ENCODE results near the gene FTO. TPM values are rescaled to one million over a fixed set of nuclear protein-coding genes. Genes with fewer than 3 reads are reported as not detected.

FTO gene
- polyA plus RNA-seq, 2 of the 4 experiments (the other 2 are of a cell fraction), result 48.7 to 101 TPM

GRCh38 chr16:54169112-54169511, 465.2 kb downstream of the FTO start (continued):
- TF ChIP-seq CHD2 (IDR thresholded peaks at IDR 0.05; ENCODE audit: low read length, partially characterized antibody), result no peak
- TF ChIP-seq HEYL (CRISPR knock-in tag; IDR thresholded peaks at IDR 0.05), result no peak
- TF ChIP-seq ESRRA (IDR thresholded peaks at IDR 0.05; ENCODE audit: borderline replicate concordance, low read length), result no peak
- TF ChIP-seq JUNB (IDR thresholded peaks at IDR 0.05), result no peak
- no peak for TF ChIP-seq HOXB5 (CRISPR knock-in tag; IDR thresholded peaks at IDR 0.05)

DNA sequence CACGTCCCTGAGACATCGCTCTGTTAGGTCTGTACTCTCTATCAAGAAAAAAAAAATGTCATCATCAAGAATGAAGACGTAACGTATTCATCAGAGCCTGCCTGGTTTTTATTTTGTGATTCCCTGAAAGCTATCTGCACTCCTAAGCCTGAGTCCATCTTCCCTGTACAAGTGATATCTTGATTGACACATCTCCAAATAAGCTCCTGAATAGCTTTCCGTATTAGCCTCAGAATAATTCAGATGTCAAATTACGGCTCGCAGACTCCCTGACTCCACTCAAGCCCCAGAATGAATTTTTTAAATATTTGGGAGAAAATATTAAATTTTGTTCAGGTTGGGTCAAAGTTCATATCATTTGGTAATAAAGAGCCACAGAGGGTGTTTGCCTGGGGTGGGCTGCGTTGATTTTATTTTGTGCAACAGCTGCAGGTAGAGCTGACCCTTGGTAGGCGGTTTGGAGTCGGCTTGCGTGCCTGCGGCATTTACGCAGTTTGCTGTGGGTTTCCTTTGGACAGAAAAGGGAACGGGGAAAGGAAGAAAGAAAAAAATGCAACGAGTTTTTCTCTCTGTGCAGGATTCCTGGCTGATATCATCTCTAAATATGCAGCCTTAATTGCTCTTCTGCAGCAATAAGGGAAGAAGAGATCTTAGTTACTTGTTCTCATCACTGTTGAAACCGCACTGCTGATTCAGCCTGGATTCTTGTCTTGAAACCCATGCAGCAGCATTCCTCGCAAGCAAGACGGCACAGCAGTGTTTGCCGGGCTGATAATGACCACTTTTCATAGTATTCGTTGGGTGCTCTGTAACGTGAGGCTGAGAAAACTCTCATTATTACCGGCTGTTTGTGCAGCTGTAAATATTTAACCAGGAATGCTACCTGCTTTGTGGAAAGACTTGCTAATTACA, 467.9 kb downstream of the FTO start:
- TF ChIP-seq EP300 (IDR thresholded peaks at IDR 0.05) (no peak), MAZ (IDR thresholded peaks at IDR 0.05; ENCODE audit: borderline replicate concordance, low read depth, low read length) (no peak), POLR2A (IDR thresholded peaks at IDR 0.05; ENCODE audit: low read length) (no peak), TP53 (CRISPR knock-in tag; IDR thresholded peaks at IDR 0.05) (no peak), ZNF302 (CRISPR knock-in tag; IDR thresholded peaks at IDR 0.05) (no peak), FOSB (CRISPR knock-in tag; IDR thresholded peaks at IDR 0.05) (no peak), FOXS1 (CRISPR knock-in tag; IDR thresholded peaks at IDR 0.05) (no peak), CBX8 (IDR thresholded peaks at IDR 0.05) (no peak), POLR2AphosphoS2 (conservative IDR thresholded peaks at IDR 0.05; ENCODE audit: low read length) (no peak), BCL3 (IDR thresholded peaks at IDR 0.05) (no peak), PBX3 (IDR thresholded peaks at IDR 0.05) (no peak), HDAC2 (IDR thresholded peaks at IDR 0.05) (no peak), JUNB (IDR thresholded peaks at IDR 0.05) (no peak), RCOR1 (IDR thresholded peaks at IDR 0.05; ENCODE audit: low read depth, low read length) (no peak), TFCP2L1 (CRISPR knock-in tag; IDR thresholded peaks at IDR 0.05) (no peak), NPAS2 (CRISPR knock-in tag; IDR thresholded peaks at IDR 0.05; ENCODE audit: borderline replicate concordance) (no peak)
- TF ChIP-seq, protein P1, sequence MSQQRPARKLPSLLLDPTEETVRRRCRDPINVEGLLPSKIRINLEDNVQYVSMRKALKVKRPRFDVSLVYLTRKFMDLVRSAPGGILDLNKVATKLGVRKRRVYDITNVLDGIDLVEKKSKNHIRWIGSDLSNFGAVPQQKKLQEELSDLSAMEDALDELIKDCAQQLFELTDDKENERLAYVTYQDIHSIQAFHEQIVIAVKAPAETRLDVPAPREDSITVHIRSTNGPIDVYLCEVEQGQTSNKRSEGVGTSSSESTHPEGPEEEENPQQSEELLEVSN (IDR thresholded peaks at IDR 0.05; ENCODE audit: borderline replicate concordance, low read depth), result no peak
- TF ChIP-seq, protein P2, sequence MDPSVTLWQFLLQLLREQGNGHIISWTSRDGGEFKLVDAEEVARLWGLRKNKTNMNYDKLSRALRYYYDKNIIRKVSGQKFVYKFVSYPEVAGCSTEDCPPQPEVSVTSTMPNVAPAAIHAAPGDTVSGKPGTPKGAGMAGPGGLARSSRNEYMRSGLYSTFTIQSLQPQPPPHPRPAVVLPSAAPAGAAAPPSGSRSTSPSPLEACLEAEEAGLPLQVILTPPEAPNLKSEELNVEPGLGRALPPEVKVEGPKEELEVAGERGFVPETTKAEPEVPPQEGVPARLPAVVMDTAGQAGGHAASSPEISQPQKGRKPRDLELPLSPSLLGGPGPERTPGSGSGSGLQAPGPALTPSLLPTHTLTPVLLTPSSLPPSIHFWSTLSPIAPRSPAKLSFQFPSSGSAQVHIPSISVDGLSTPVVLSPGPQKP (IDR thresholded peaks at IDR 0.05; ENCODE audit: low read depth, low read length), result no peak
- TF ChIP-seq, protein P3, sequence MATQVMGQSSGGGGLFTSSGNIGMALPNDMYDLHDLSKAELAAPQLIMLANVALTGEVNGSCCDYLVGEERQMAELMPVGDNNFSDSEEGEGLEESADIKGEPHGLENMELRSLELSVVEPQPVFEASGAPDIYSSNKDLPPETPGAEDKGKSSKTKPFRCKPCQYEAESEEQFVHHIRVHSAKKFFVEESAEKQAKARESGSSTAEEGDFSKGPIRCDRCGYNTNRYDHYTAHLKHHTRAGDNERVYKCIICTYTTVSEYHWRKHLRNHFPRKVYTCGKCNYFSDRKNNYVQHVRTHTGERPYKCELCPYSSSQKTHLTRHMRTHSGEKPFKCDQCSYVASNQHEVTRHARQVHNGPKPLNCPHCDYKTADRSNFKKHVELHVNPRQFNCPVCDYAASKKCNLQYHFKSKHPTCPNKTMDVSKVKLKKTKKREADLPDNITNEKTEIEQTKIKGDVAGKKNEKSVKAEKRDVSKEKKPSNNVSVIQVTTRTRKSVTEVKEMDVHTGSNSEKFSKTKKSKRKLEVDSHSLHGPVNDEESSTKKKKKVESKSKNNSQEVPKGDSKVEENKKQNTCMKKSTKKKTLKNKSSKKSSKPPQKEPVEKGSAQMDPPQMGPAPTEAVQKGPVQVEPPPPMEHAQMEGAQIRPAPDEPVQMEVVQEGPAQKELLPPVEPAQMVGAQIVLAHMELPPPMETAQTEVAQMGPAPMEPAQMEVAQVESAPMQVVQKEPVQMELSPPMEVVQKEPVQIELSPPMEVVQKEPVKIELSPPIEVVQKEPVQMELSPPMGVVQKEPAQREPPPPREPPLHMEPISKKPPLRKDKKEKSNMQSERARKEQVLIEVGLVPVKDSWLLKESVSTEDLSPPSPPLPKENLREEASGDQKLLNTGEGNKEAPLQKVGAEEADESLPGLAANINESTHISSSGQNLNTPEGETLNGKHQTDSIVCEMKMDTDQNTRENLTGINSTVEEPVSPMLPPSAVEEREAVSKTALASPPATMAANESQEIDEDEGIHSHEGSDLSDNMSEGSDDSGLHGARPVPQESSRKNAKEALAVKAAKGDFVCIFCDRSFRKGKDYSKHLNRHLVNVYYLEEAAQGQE (IDR thresholded peaks at IDR 0.05), result no peak
- H3K4me3 ChIP-seq, result no peak overlapping the region
- CTCF ChIA-PET, result interaction anchor here (1.1 kb wide), 1 partner anchor 10 kb away, joined by 3 read pairs; no protein-coding TSS in a partner anchor
- no peak for ATAC-seq
- 54% methylated on average over 22 of the region's 22 CpGs for WGBS (ENCODE audit: missing lambda C conversion rate)
- H3K4me2 ChIP-seq, result 0 out of 3 replicates have a peak overlapping the region, but pooled peaks have one; percentile 4
- H3K4me1 ChIP-seq, result peaks cover 8% of the 10 kb centered on the region; the same call in 1 of the 3 replicates
- POLR2A ChIA-PET, result no interaction called here
- DNase-seq (ENCODE audit: low read depth in 1 of 2, low spot score in 1 of 2), result no peak
- H3K27ac ChIP-seq, result no peak overlapping the region
- no peaks in the 10 kb centered on the region for H3K9me3 ChIP-seq
- FAIRE-seq, result no peak

Data from A549 (cell line).